Measurements from ENCODE around the gene IGFLR1.

IGFLR1 gene

GRCh38 chr19:35702223-35703012 lies 39.8 kb downstream of the IGFLR1 start:
- no peak for TF ChIP-seq CTCF (IDR thresholded peaks at IDR 0.05)

- TF ChIP-seq CTCF (IDR thresholded peaks at IDR 0.05), result no peak
Observed at GRCh38 chr19:35696835-35697234, 45.4 kb downstream of the IGFLR1 start.

- TF ChIP-seq CTCF (IDR thresholded peaks at IDR 0.05), result no peak
Observed at GRCh38 chr19:35695895-35696422, 46.3 kb downstream of the IGFLR1 start.

- TF ChIP-seq CTCF (IDR thresholded peaks at IDR 0.05), result peak; percentile 98
Observed at GRCh38 chr19:35693835-35694599, 48.2 kb downstream of the IGFLR1 start.

GRCh38 chr19:35693422-35693821 lies 48.8 kb downstream of the IGFLR1 start:
- TF ChIP-seq CTCF (IDR thresholded peaks at IDR 0.05), result no peak

GRCh38 chr19:35692010-35692409 lies 50.2 kb downstream of the IGFLR1 start:
- TF ChIP-seq CTCF (IDR thresholded peaks at IDR 0.05), result no peak

GRCh38 chr19:35689836-35690235 lies 52.4 kb downstream of the IGFLR1 start:
- no peak for TF ChIP-seq CTCF (IDR thresholded peaks at IDR 0.05)
